EH (cell line): ENCODE data around the gene HEXIM1.

Experiments used
- DNase-seq: peaks from one replicate; pipeline ENCODE4 v3.0.0-alpha.2; 2015; ENCODE audit warnings: low read depth

HEXIM1 gene

GRCh38 chr17:45147581-45148182, 593 bp upstream of the HEXIM1 start:
- DNase-seq, result peak; percentile 94

DNA sequence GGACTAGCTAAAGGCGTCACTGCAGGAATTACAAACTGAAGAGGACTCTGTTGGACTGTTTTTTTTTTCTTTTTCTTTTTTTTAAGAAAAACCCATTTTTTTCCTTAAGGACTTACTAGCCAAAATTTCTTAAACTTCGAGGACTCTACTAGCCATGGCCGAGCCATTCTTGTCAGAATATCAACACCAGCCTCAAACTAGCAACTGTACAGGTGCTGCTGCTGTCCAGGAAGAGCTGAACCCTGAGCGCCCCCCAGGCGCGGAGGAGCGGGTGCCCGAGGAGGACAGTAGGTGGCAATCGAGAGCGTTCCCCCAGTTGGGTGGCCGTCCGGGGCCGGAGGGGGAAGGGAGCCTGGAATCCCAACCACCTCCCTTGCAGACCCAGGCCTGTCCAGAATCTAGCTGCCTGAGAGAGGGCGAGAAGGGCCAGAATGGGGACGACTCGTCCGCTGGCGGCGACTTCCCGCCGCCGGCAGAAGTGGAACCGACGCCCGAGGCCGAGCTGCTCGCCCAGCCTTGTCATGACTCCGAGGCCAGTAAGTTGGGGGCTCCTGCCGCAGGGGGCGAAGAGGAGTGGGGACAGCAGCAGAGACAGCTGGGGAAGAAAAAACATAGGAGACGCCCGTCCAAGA, 878 bp downstream of the HEXIM1 start:
- DNase-seq, result peak; percentile 88

DNA sequence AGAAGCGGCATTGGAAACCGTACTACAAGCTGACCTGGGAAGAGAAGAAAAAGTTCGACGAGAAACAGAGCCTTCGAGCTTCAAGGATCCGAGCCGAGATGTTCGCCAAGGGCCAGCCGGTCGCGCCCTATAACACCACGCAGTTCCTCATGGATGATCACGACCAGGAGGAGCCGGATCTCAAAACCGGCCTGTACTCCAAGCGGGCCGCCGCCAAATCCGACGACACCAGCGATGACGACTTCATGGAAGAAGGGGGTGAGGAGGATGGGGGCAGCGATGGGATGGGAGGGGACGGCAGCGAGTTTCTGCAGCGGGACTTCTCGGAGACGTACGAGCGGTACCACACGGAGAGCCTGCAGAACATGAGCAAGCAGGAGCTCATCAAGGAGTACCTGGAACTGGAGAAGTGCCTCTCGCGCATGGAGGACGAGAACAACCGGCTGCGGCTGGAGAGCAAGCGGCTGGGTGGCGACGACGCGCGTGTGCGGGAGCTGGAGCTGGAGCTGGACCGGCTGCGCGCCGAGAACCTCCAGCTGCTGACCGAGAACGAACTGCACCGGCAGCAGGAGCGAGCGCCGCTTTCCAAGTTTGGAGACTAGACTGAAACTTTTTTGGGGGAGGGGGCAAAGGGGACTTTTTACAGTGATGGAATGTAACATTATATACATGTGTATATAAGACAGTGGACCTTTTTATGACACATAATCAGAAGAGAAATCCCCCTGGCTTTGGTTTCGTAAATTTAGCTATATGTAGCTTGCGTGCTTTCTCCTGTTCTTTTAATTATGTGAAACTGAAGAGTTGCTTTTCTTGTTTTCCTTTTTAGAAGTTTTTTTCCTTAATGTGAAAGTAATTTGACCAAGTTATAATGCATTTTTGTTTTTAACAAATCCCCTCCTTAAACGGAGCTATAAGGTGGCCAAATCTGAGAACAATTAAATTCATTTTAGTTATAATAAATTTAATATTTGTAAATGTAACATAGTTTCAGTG, 1.7 kb downstream of the HEXIM1 start:
- peak; percentile 69 for DNase-seq

DNA sequence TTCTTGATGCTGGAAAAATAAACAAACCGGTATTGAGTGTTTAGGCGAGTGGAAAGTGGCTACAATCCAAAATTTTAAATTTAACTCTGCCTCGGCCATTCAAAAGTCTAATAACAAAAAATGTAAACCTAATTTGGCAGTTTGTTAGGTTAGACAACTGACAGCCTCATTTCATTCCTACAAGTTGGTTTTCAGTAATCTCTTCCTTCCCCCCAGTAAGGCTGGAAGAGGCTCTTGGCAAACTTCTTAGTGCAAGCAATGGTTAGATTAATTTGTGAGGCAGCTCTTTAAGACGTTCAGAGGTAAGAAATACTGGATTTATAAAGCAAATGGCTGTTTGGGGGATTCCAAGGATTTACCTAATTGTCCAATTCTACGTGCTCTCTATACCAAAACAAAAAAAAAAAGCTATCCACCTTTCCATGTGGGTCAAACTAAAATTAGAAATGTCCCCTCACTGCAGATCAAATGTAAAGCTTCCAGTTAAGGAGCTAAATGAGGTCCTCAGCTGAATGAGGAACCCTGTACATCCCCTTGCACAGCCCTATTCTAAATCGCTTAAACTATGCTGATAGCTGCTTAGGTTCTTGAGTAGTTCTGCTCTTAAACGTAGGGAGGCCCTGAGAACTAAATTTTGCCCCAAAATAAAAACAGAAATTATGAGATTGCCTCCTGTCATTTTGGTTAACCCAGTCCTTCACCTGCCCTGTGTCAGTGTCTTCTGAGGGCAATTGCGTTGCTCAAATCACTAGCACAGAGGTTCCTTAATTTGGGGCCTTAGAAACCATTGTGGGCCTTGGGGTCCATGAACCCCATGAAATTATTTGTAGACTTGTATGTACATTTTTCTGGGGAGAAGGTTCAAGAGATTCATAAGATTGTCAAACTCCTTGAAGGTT, 2.9 kb downstream of the HEXIM1 start:
- peak; percentile 44 for DNase-seq

DNA sequence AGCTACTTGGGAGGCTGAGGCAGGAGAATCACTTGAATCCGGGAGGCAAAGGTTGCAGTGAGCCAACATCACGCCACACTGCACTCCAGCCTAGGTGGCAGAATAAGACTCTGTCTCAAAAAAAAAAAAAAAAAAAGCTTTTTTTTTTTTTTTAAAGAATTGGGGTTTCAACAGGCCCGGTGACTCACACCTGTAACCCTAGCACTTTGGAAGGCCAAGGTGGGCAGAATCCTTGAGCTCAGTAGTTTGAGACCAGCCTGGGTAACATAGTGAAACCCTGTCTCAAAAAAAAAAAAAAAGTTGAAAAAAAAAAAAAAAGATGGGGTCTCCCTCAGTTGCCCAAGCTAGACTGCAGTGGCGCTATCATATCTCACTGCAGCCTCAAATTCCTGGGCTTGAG, 6.8 kb downstream of the HEXIM1 start:
- no peak for DNase-seq

DNA sequence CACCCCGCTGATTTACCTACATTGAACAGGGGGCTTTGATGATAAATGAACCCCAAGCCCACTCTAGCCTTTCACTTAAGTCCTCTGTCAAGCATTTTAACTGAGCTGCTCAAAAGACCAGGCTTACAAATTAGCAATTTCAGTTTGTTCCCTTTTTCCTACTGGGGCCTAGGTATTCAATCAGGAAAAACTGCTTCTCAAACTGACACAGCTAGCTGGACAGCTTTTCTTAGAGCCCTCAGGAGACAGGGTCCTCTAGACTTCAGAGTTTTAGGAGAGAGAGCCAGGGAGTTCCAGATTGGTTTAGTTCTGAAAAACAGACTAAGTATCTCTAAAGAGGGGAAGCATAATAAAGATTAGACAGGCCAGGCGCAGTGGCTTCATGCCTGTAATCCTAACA, 7.2 kb downstream of the HEXIM1 start:
- no peak for DNase-seq

DNA sequence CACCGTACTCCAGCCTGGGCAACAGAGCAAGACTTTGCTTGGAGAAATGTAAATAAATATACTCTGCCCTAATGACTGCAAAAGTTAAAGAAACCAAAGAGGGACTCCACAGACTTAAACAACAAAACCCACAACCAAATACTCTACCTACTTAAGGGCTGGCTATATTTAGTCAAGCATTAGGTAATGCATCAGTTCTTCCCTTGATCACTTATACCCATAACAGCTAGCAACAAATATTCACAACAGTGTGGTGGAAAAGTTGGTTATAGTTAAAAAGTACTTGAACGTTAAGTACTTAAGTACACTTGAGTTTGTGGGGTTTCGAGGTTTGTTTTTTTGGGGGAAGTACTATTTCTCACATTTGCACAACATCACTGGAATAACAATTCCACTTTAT, 8.0 kb downstream of the HEXIM1 start:
- no peak for DNase-seq

DNA sequence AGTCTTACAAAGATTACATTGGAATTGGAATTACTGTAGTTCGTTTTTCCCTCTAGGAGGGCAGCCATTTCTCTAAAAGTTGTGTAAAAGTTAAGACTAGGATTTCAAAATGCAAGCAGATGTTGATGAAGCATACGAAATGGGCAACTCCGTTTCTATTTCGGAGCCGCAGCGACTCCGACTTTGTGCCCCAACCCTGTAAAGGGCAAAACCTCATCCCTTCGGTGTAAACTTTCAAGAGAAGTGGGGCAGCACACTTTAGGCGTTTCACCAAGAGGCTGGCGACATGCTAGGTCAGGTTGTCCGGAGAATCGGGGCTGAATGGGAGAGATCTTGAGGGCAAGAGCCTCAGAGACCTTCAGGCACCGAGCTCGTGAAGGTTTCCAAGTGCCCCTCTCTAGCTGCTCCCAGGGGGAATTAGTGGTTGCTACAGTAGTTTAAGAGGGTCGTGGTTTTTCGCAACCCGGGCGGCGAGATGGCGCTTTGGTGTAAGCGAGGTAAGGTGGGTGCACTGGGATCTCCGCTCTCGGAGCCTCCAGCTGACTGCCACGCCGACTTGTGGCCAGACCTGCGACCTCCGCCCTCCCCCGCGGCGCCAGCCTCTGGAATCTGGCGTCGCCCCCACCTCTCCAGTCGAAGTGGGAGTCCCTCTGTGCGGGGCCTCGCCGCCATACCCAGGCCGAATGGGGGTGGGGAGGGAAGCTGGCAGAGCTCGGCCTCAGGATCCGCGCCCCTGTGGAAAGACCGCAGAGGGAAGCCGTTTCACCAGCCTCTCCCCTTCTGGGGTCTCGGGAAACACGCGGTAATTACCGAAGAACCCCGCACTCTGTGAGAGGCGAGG, 12.4 kb downstream of the HEXIM1 start:
- peak; percentile 73 for DNase-seq

DNA sequence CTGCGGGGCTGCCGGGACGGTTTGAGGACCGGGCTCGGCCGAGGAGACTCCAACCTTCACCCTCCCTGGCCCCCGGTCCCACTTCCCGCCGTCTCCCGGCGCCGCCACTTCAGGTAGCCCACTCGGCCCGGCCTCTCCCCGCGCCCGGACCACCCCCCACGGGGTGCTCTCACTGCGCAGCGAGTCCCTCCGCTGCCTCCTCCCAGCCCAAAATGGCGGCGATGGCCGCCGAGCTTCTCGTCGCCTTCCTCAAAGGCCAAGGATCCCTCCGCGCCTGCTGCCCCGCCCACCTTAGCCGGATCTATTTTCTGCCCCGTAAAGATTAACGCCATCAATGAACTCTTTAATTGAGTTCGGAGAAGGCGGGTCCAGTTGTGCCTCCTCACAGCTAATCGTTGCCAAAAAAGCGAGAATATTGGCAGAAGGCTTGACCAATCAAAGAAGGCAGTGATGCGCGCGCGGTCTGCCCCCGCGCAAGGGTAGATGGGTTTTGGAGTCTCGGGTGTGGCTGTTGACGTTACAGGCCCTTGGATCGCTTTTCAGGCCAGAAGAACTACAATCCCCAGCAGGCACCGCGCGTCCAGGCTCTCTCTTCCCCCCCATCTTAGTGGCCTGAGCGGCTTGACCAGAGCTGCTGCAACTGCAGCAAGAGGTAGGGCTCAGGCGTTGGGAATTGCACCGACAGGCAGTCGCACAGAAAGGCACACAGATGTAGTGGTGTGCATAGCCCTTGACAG, 13.2 kb downstream of the HEXIM1 start, which contains the start of gene HEXIM2:
HEXIM2 (plus strand) TSS at position 588 of the 737 bp plus-strand sequence. CDS start 919 bp downstream, outside the sequence.
- peak; percentile 99 for DNase-seq

GRCh38 chr17:45162025-45162687, 13.9 kb downstream of the HEXIM1 start:
- no peak for DNase-seq

DNA sequence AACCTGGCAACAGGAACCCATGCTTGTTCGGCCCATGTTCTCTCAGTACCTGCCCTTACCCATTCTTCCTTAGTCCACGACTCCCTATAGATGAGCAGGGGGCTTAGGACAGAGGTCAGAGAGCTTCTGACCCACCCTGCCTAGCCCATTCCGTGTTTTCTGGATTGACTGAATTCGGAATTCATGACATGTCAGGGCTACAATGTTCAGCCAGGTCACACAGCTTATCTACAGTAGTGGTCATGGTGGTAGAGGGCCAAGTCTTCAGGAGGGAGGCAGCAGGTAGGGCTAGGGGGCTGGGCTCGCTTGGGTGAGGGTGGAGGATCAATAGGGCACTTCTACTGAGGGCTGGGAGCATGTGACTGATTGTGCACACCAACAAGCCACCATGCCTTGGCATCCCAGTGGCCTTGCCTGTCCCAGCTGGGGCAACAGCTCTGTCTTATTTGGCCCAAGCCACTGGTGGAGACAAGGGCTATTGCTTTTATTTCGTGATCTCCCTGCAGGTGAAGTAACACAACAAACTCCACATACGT, 16.5 kb downstream of the HEXIM1 start:
- DNase-seq, result no peak

DNA sequence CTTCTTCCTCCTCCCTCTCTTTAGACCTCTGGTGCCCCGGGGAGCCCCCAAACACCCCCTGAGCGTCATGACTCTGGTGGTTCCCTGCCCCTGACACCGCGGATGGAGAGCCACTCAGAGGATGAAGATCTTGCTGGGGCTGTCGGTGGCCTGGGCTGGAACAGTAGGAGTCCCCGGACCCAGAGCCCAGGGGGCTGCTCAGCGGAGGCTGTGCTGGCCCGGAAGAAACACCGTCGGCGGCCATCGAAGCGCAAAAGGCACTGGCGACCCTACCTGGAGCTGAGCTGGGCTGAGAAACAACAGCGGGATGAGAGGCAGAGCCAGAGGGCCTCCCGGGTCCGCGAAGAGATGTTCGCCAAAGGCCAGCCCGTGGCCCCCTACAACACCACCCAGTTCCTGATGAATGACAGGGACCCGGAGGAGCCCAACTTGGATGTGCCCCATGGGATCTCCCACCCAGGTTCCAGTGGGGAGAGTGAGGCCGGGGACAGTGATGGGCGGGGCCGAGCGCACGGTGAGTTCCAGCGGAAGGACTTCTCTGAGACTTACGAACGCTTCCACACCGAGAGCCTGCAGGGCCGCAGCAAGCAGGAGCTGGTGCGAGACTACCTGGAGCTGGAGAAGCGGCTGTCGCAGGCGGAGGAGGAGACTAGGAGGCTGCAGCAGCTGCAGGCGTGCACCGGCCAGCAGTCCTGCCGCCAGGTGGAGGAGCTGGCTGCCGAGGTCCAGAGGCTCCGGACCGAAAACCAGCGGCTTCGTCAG, 20.9 kb downstream of the HEXIM1 start:
- no peak for DNase-seq

DNA sequence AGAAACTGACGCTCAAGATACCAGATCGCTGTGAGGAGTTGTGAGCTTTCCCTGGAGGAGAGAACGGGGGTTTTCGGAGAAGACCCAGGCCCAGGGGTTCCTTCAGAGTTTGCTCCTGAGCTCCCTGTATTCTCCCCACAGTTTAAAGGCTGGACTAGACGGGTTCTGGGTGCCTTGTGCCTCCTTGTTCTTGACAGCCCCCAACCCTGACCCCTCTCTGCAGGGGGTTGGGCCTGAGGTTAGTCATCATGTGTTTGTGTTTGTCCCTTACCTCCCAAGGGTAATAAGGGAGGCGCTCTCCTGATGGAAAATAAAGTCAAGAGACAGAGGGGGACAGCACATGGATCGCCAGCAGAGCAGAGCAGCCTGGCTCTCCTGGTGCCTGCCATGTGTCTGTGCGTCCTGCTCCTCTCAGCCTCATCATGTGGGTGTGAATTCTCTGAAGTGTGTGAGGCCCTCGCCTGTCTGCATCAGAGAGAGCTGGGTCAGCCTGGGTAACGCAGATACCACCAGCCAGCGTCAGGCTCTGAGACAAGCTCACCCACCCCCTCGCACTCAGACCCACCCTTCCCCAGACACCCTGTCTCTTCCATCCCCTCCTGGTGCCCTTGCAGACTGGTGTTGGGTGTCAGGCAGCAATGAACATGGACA, 22.1 kb downstream of the HEXIM1 start:
- no peak for DNase-seq

DNA sequence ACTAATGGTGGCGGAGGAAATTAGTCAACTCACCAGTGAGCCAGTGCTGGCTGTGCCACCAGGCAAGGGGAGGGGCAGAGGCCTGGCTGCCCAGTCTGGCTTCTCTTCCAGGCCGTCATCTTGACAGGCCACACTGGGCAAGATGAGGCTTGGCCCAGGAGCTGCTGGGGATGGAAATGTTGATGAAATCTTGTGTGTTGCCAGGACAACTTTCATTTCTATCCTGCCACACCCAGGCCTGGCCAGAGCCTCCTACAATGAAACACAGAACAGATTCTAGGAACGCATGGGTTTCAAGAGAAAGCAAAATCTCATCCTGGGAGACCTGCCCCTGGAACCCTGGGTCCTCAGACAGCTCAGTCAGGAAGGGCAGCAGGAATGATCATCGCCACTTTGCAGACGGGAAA, 22.7 kb downstream of the HEXIM1 start:
- DNase-seq, result peak; percentile 89

- DNase-seq, result peak; percentile 66
Measured at GRCh38 chr17:45171338-45172231, 23.3 kb downstream of the HEXIM1 start.

DNA sequence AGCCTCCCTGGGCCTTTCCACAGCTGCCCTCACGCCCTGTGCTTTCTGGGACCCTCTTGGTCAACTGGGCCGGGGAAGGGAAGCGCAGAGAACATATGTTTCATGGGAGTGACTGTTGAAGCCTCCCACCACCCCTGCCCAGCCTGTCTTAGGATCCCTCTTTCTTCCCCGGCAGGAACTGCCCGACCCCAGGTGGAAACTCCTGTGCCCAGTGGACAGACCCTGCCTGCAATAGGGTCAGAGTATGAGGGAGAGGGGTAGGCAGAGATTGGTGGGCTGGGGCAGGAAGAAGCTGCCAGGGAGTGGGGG, 23.9 kb downstream of the HEXIM1 start:
- DNase-seq, result no peak
